H1 (cell line): ENCODE measurements around the gene SBNO2. TPM values are rescaled to one million over a fixed set of nuclear protein-coding genes. Genes with fewer than 3 reads are reported as not detected.

Experiments
- CTCF ChIA-PET: fragments of 300-600 bp; sonication (Branson Sonifier 250); formaldehyde crosslinking; loops from one replicate; lab custom pipeline; 2021; ENCODE audit not compliant: partially characterized antibody; lab: Charles Lee
- POLR2A ChIA-PET: fragments of 300-600 bp; sonication (Branson Sonifier 250); formaldehyde crosslinking; loops from one replicate; lab custom pipeline; 2021; ENCODE audit warnings: inconsistent platforms; ENCODE audit not compliant: partially characterized antibody; lab: Charles Lee
- DNase-seq, 2 experiments: peaks; one replicate each; pipeline versions ENCODE4 v3.0.0 to v3.0.0-alpha.2; 2010 to 2022; ENCODE audit warnings: low spot score in 2 of 2, low read depth in 1 of 2, mixed read lengths in 1 of 2
- FAIRE-seq: peaks from 2 replicates; lab custom pipeline; 2011; peaks lifted over from hg19 to GRCh38; lab: Jason Lieb, UNC
- H2AFZ ChIP-seq: 2 replicates; pipeline ENCODE4 v1.8.1; 2012; ENCODE audit warnings: low read length, inconsistent platforms
- H2AK5ac ChIP-seq: 2 replicates; pipeline ENCODE4 v1.6.1; 2013; ENCODE audit warnings: low read depth, low read length
- H2BK120ac ChIP-seq: replicated peaks from 2 replicates; pipeline ENCODE3; 2013; ENCODE audit warnings: low read depth, low read length, inconsistent platforms
- H2BK12ac ChIP-seq: 2 replicates; pipeline ENCODE4 v1.6.1; 2013; ENCODE audit warnings: low read depth, low read length
- H2BK15ac ChIP-seq: 2 replicates; pipeline ENCODE4 v1.6.1; 2013; ENCODE audit warnings: low read length
- H2BK20ac ChIP-seq: 2 replicates; pipeline ENCODE4 v1.6.1; 2013; ENCODE audit warnings: low read length
- H2BK5ac ChIP-seq: 2 replicates; pipeline ENCODE4 v1.6.1; 2013; ENCODE audit warnings: low read depth, low read length
- H3K14ac ChIP-seq: 2 replicates; pipeline ENCODE4 v1.6.1; 2013; ENCODE audit warnings: inconsistent platforms; ENCODE audit not compliant: insufficient read length
- H3K18ac ChIP-seq: 2 replicates; pipeline ENCODE4 v1.6.1; 2013; ENCODE audit warnings: low read length; ENCODE audit errors: extremely low read depth
- H3K23ac ChIP-seq: 2 replicates; pipeline ENCODE4 v1.6.1; 2013; ENCODE audit warnings: inconsistent platforms; ENCODE audit not compliant: insufficient read length
- H3K23me2 ChIP-seq: 2 replicates; pipeline ENCODE4 v1.6.1; 2013; ENCODE audit warnings: low read depth, low read length
- H3K27ac ChIP-seq: 2 replicates; pipeline ENCODE4 v1.6.1; 2011; ENCODE audit warnings: low read depth, low read length, inconsistent platforms
- H3K27me3 ChIP-seq, 4 experiments: replicated peaks in 1 of 4; 1 replicate in 1 of 4; 2 replicates in 3 of 4; pipeline versions ENCODE4 v1.6.1 to v1.8.1; 2011 to 2013; ENCODE audit warnings: low read length in 3 of 4, mild to moderate bottlenecking in 3 of 4, inconsistent platforms in 2 of 4, mixed read lengths in 2 of 4, moderate library complexity in 1 of 4; ENCODE audit not compliant: control insufficient read depth in 3 of 4, insufficient read depth in 3 of 4; ENCODE audit errors: extremely low read depth in 1 of 4
- H3K36me3 ChIP-seq, 4 experiments: 2 replicates each; pipeline versions ENCODE4 v1.6.1 to v1.8.1; 2011 to 2013; ENCODE audit warnings: mild to moderate bottlenecking in 4 of 4, low read length in 3 of 4, moderate library complexity in 2 of 4, control low read depth in 1 of 4, inconsistent platforms in 1 of 4; ENCODE audit not compliant: insufficient read depth in 4 of 4, control insufficient read depth in 2 of 4
- H3K4ac ChIP-seq: replicated peaks from 2 replicates; pipeline ENCODE3; 2013; ENCODE audit warnings: low read length, low read depth, mixed read lengths, inconsistent platforms; ENCODE audit not compliant: insufficient read length
- H3K4me1 ChIP-seq, 4 experiments: replicated peaks in 1 of 4; 1 replicate in 1 of 4; 2 replicates in 3 of 4; pipeline versions ENCODE4 v1.6.1 to v1.8.1; 2011 to 2013; ENCODE audit warnings: low read length in 3 of 4, inconsistent platforms in 2 of 4, mixed read lengths in 1 of 4; ENCODE audit not compliant: insufficient read depth in 4 of 4, control insufficient read depth in 3 of 4
- H3K4me2 ChIP-seq, 2 experiments: 2 replicates each; pipeline versions ENCODE4 v1.6.1 to v1.8.1; 2011 to 2013; ENCODE audit warnings: low read depth in 2 of 2, low read length in 2 of 2, control low read depth in 1 of 2, inconsistent platforms in 1 of 2, mild to moderate bottlenecking in 1 of 2; ENCODE audit not compliant: insufficient read depth in 1 of 2
- H3K4me3 ChIP-seq, 4 experiments: fragments of 200-600, 300-600 bp in 1 of 4; sonication (generic), shearing (Covaris generic), sonication (Bioruptor Twin) in 1 of 4; 2 replicates each; pipeline versions ENCODE4 v1.5.1 to v1.8.1; 2011 to 2016; ENCODE audit warnings: low read length in 4 of 4, low read depth in 3 of 4, control low read depth in 2 of 4, inconsistent platforms in 2 of 4, mild to moderate bottlenecking in 2 of 4, mixed read lengths in 1 of 4, moderate library complexity in 1 of 4; ENCODE audit not compliant: insufficient read depth in 2 of 4; ENCODE audit errors: extremely low read depth in 1 of 4
- H3K56ac ChIP-seq: replicated peaks from 2 replicates; pipeline ENCODE3; 2013; ENCODE audit warnings: low read depth, mild to moderate bottlenecking, mixed read lengths, low read length, inconsistent platforms; ENCODE audit not compliant: insufficient read length
- H3K79me1 ChIP-seq: 2 replicates; pipeline ENCODE4 v1.6.1; 2013; ENCODE audit warnings: low read depth, low read length, control low read depth
- H3K79me2 ChIP-seq, 2 experiments: 2 replicates each; pipeline versions ENCODE4 v1.6.1 to v1.8.1; 2012 to 2013; ENCODE audit warnings: low read length in 2 of 2, mild to moderate bottlenecking in 2 of 2, inconsistent platforms in 1 of 2; ENCODE audit not compliant: insufficient read depth in 2 of 2, control insufficient read depth in 1 of 2
- H3K9ac ChIP-seq, 4 experiments: replicated peaks in 1 of 4; 1 replicate in 1 of 4; 2 replicates in 3 of 4; pipeline versions ENCODE4 v1.6.1 to v1.8.1; 2011 to 2013; ENCODE audit warnings: low read depth in 3 of 4, low read length in 3 of 4, control low read depth in 2 of 4, mild to moderate bottlenecking in 2 of 4, moderate library complexity in 2 of 4, inconsistent platforms in 1 of 4; ENCODE audit errors: extremely low read depth in 1 of 4
- H3K9me3 ChIP-seq, 2 experiments: 2 replicates each; pipeline versions ENCODE4 v1.6.1 to v1.8.1; 2012 to 2013; ENCODE audit warnings: mild to moderate bottlenecking in 2 of 2, moderate library complexity in 2 of 2, control low read depth in 1 of 2, inconsistent platforms in 1 of 2, low read depth in 1 of 2, low read length in 1 of 2, mixed read lengths in 1 of 2; ENCODE audit not compliant: insufficient read depth in 2 of 2
- H4K20me1 ChIP-seq, 2 experiments: replicated peaks in 1 of 2; 2 replicates each; pipeline versions ENCODE3 to v1.8.1; 2011 to 2013; ENCODE audit warnings: inconsistent platforms in 2 of 2, low read length in 2 of 2, mild to moderate bottlenecking in 1 of 2; ENCODE audit not compliant: insufficient read depth in 2 of 2, control insufficient read depth in 1 of 2
- H4K5ac ChIP-seq: 2 replicates; pipeline ENCODE4 v1.6.1; 2013; ENCODE audit warnings: low read length, low read depth, mixed read lengths, inconsistent platforms; ENCODE audit not compliant: insufficient read length
- H4K8ac ChIP-seq: 2 replicates; pipeline ENCODE4 v1.8.0; 2013; ENCODE audit warnings: mild to moderate bottlenecking, moderate library complexity, low read length, inconsistent platforms; ENCODE audit not compliant: insufficient read depth; ENCODE audit errors: extremely low read depth
- H4K91ac ChIP-seq: replicated peaks from 2 replicates; pipeline ENCODE3; 2013; ENCODE audit warnings: low read length, mixed read lengths, inconsistent platforms; ENCODE audit not compliant: insufficient read length
- BCL11A ChIP-seq, 2 experiments: IDR thresholded peaks; one replicate each; pipeline ENCODE4 v1.6.1; 2011; ENCODE audit warnings: low read depth in 2 of 2, low read length in 2 of 2, mild to moderate bottlenecking in 2 of 2
- BRCA1 ChIP-seq: IDR thresholded peaks from 2 replicates; pipeline ENCODE4 v1.6.1; 2012; ENCODE audit warnings: low read depth, low read length, improper control_type of control experiment
- GABPA ChIP-seq: IDR thresholded peaks from 2 replicates; pipeline ENCODE4 v1.6.1; 2011; ENCODE audit warnings: mild to moderate bottlenecking, low read length, moderate library complexity, borderline replicate concordance; ENCODE audit not compliant: insufficient read depth
- KDM4A ChIP-seq: IDR thresholded peaks from one replicate; pipeline ENCODE4 v1.7.1; 2012; ENCODE audit warnings: low read depth, mild to moderate bottlenecking, moderate library complexity, low read length, inconsistent platforms; ENCODE audit not compliant: severe bottlenecking
- NANOG ChIP-seq: IDR thresholded peaks from 2 replicates; pipeline ENCODE4 v1.6.1; 2011; ENCODE audit warnings: low read length, low read depth, mild to moderate bottlenecking, inconsistent platforms; ENCODE audit not compliant: insufficient read depth, poor library complexity, severe bottlenecking
- NRF1 ChIP-seq: IDR thresholded peaks from 2 replicates; pipeline ENCODE4 v1.6.1; 2011; ENCODE audit warnings: mild to moderate bottlenecking, low read depth, low read length, improper control_type of control experiment
- POLR2AphosphoS5 ChIP-seq: IDR thresholded peaks from 2 replicates; pipeline ENCODE4 v1.6.1; 2011; ENCODE audit warnings: low read depth, low read length
- SAP30 ChIP-seq: fragments of 300-600 bp; sonication (generic); IDR thresholded peaks from 2 replicates; pipeline ENCODE4 v1.7.1; 2012; ENCODE audit warnings: low read length, moderate library complexity, mild to moderate bottlenecking, inconsistent platforms; ENCODE audit not compliant: insufficient read depth, insufficient replicate concordance
- SIX5 ChIP-seq: IDR thresholded peaks from 2 replicates; pipeline ENCODE4 v1.6.1; 2011; ENCODE audit warnings: mild to moderate bottlenecking, low read depth, low read length
- YY1 ChIP-seq: IDR thresholded peaks from 2 replicates; pipeline ENCODE4 v1.6.1; 2011; ENCODE audit warnings: low read depth, mild to moderate bottlenecking, low read length
- WGBS, 2 experiments: shearing (Covaris generic) in 1 of 2; methylation state at CpG; one replicate each; pipeline versions ENCODE4 v1.1.6 to v1.1.7; 2013 to 2015; ENCODE audit warnings: low lambda C conversion rate in 2 of 2, mixed read lengths in 2 of 2, inconsistent platforms in 1 of 2, low coverage in 1 of 2, missing lambda C conversion rate in 1 of 2; ENCODE audit not compliant: insufficient replicate concordance in 2 of 2, insufficient coverage in 1 of 2, insufficient read length in 1 of 2; ENCODE audit errors: extremely low coverage in 1 of 2, missing lambda C conversion rate in 1 of 2; 5-methylcytosine and 5-hydroxymethylcytosine counted together
- polyA plus RNA-seq, 7 experiments: library from polyadenylated mRNA; depleted of rRNA in 3 of 7; stranded (reverse) in 5 of 7; unstranded in 2 of 7; fragments of >200 nt in 5 of 7; fragments of 200-250 nt in 2 of 7; gene quantifications; 1 replicate in 5 of 7; 2 replicates in 1 of 7; 4 replicates in 1 of 7; pipeline versions ENCODE4 v1.2.1 to v1.2.3, GENCODE V29; 2011 to 2013; ENCODE audit warnings: missing spikeins in 2 of 7, mixed read lengths in 2 of 7
- total RNA-seq: library from RNA; stranded (reverse); fragmentation: NEBNext Ultra II Directional; extraction: Animal tissue kit (Norgen Biotek cat#: 25700); gene quantifications from 2 replicates; pipeline ENCODE4 v1.2.1, GENCODE V29; 2021
- TF ChIP-seq, protein P1 (sequence below): IDR thresholded peaks from 2 replicates; pipeline ENCODE4 v1.6.1; 2012; ENCODE audit warnings: low read length, inconsistent platforms

SBNO2 gene
- total and polyA plus RNA-seq, 2 of the 8 experiments (the other 6 are each of a cell fraction or from before 2014, with no cell fraction given) = 12.2 to 31.4 TPM

DNA sequence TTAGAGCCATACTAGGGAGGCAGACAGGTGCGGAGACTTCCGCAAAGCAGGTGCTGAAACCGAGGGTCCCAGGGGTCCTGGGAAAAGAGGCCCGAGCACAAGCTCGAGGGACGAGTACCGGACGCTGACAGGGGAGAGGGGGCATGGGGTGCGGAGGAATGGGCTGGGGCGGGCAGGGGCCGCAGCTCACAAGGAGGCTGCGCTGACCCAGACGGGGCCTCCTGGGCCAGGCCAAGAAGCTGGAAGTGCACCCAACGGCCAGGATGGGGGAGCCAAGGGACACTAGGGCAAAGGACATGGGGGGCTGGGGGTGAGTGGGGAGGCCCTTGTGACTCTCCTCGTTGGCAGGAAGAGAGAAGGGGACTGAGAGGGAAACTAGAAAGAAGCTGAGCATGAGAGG lies 80.7 kb downstream of the SBNO2 start:
- Histone ChIP-seq H3K18ac (no peak overlapping the region), H3K36me3 (peaks cover 4 to 35% (median 16%) of the 10 kb centered on the region in 4 experiments; a peak in 7 of 8 replicates), H3K9me3 (no peaks in the 10 kb centered on the region), H3K79me1 (peaks cover 10% of the 10 kb centered on the region), H4K5ac (no peak overlapping the region), H3K27me3 (peaks cover 0 to 2% (median 0%) of the 10 kb centered on the region in 4 experiments; a peak in 1 of 7 replicates), H3K4me2 (peak overlapping the region; percentile 60 to 98; a peak in 2 of 4 replicates), H3K27ac (no peak overlapping the region), H4K20me1 (peaks cover 8 to 16% of the 10 kb centered on the region in 2 experiments), H3K9ac (no peak overlapping the region), H3K4me3 (peak overlapping the region in 1 of 4 experiments; percentile 93; a peak in 1 of 8 replicates), H3K14ac (no peak overlapping the region), H2BK12ac (no peak overlapping the region), H3K23me2 (peaks cover 5% of the 10 kb centered on the region), H3K4ac (no peak overlapping the region), H2BK15ac (no peak overlapping the region), H4K91ac (no peak overlapping the region), H3K79me2 (peaks cover 8 to 19% of the 10 kb centered on the region in 2 experiments), H4K8ac (peak overlapping the region; percentile 18; the same call in 1 of the 2 replicates), H2AFZ (no peak overlapping the region), H2AK5ac (no peak overlapping the region), H2BK20ac (no peak overlapping the region), H3K4me1 (peaks cover 0 to 8% (median 5%) of the 10 kb centered on the region in 4 experiments; a peak in 4 of 7 replicates), H3K23ac (no peak overlapping the region), H2BK120ac (no peak overlapping the region), H3K56ac (no peak overlapping the region), H2BK5ac (no peak overlapping the region)
- FAIRE-seq (no peak), DNase-seq (no peak)
- ChIA-PET POLR2A (interaction anchor here (0.6 to 4.9 kb wide), 9 partner anchors 10 to 73 kb away, joined by 3 to 93 read pairs (median 5); partner anchors contain the start of genes CNN2 and GPX4), CTCF (interaction anchor here (1.0 to 2.0 kb wide), 7 partner anchors 8 to 46 kb away, joined by 3 to 7 read pairs (median 5); no protein-coding TSS in a partner anchor)
- WGBS, 2 experiments = 91% methylated on average over 4 of the region's 15 CpGs; no CpG with 5 or more reads in 1 of the 2 experiments
- TF ChIP-seq BRCA1 (no peak), NRF1 (no peak), POLR2AphosphoS5 (no peak), NANOG (no peak), GABPA (no peak), SIX5 (no peak), YY1 (no peak), KDM4A (no peak), SAP30 (no peak), BCL11A (IDR thresholded peaks at IDR 0.05; ENCODE audit: low read depth in 2 of 2, low read length in 2 of 2) (no peak)
- TF ChIP-seq, protein P1, sequence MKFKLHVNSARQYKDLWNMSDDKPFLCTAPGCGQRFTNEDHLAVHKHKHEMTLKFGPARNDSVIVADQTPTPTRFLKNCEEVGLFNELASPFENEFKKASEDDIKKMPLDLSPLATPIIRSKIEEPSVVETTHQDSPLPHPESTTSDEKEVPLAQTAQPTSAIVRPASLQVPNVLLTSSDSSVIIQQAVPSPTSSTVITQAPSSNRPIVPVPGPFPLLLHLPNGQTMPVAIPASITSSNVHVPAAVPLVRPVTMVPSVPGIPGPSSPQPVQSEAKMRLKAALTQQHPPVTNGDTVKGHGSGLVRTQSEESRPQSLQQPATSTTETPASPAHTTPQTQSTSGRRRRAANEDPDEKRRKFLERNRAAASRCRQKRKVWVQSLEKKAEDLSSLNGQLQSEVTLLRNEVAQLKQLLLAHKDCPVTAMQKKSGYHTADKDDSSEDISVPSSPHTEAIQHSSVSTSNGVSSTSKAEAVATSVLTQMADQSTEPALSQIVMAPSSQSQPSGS = no peak
